CD4-positive, alpha-beta memory T cell (primary cell): ENCODE data around the gene ALG11. TPM values are rescaled to one million over a fixed set of nuclear protein-coding genes. Genes with fewer than 3 reads are reported as not detected.

Experiments used
- CTCF ChIA-PET: fragments of 350-600 bp; sonication (Branson Sonifier 250); formaldehyde crosslinking; loops from one replicate; lab custom pipeline; 2021; ENCODE audit warnings: inconsistent platforms; ENCODE audit not compliant: partially characterized antibody; lab: Charles Lee
- POLR2A ChIA-PET: fragments of 350-600 bp; sonication (Branson Sonifier 250); formaldehyde crosslinking; loops from one replicate; lab custom pipeline; 2021; ENCODE audit not compliant: partially characterized antibody; lab: Charles Lee
- DNase-seq, 5 donors: peaks; one replicate each; pipeline versions ENCODE4 v3.0.0 to v3.0.0-alpha.2; 2020 to 2022; ENCODE audit warnings: mixed read lengths in 1 of 5
- H3K27ac ChIP-seq: one replicate; pipeline ENCODE4 v1.7.0; 2013; ENCODE audit warnings: low read depth, low read length
- H3K27me3 ChIP-seq: 2 replicates; pipeline ENCODE4 v1.7.0; 2013; ENCODE audit warnings: mild to moderate bottlenecking, low read length, moderate library complexity; ENCODE audit not compliant: insufficient read depth
- H3K36me3 ChIP-seq: 2 replicates; pipeline ENCODE4 v1.7.0; 2013; ENCODE audit warnings: mild to moderate bottlenecking, low read length, moderate library complexity; ENCODE audit not compliant: insufficient read depth
- H3K4me1 ChIP-seq: 2 replicates; pipeline ENCODE4 v1.7.0; 2013; ENCODE audit warnings: mild to moderate bottlenecking, low read length, moderate library complexity; ENCODE audit not compliant: insufficient read depth
- H3K4me3 ChIP-seq, 2 donors: one replicate each; pipeline ENCODE4 v1.7.0; 2013; ENCODE audit warnings: low read length in 2 of 2, mild to moderate bottlenecking in 1 of 2
- H3K9me3 ChIP-seq, 2 donors: one replicate each; pipeline ENCODE4 v1.7.0; 2013; ENCODE audit warnings: low read length in 2 of 2, control low read depth in 1 of 2; ENCODE audit not compliant: control insufficient read depth in 1 of 2
- H3K27ac Mint-ChIP-seq, 7 donors: one replicate each; pipeline ENCODE4 v1.8.0; 2020 to 2021; ENCODE audit warnings: mixed read lengths in 7 of 7, mild to moderate bottlenecking in 6 of 7, inconsistent platforms in 3 of 7, moderate library complexity in 3 of 7
- H3K27me3 Mint-ChIP-seq, 2 donors: one replicate each; pipeline ENCODE4 v1.8.0; 2020 to 2021; ENCODE audit warnings: mixed read lengths in 2 of 2
- H3K36me3 Mint-ChIP-seq, 2 donors: one replicate each; pipeline ENCODE4 v1.8.0; 2020 to 2021; ENCODE audit warnings: mixed read lengths in 2 of 2, inconsistent platforms in 1 of 2, mild to moderate bottlenecking in 1 of 2
- H3K4me1 Mint-ChIP-seq, 4 donors: one replicate each; pipeline ENCODE4 v1.8.0; 2020 to 2021; ENCODE audit warnings: mixed read lengths in 4 of 4, mild to moderate bottlenecking in 1 of 4
- H3K4me3 Mint-ChIP-seq, 8 donors: one replicate each; pipeline ENCODE4 v1.8.0; 2020 to 2021; ENCODE audit warnings: mixed read lengths in 8 of 8, mild to moderate bottlenecking in 7 of 8, moderate library complexity in 6 of 8, inconsistent platforms in 3 of 8
- H3K9me3 Mint-ChIP-seq, 8 donors: one replicate each; pipeline ENCODE4 v1.8.0; 2020 to 2021; ENCODE audit warnings: mixed read lengths in 8 of 8, mild to moderate bottlenecking in 5 of 8, inconsistent platforms in 3 of 8, moderate library complexity in 1 of 8
- intact Hi-C: fragments of 100-400 bp; cut with micrococcal nuclease; formaldehyde crosslinking; loops from one replicate; pipeline ENCODE4 v1.15.1; 2023
- polyA plus RNA-seq, 2 donors: library from polyadenylated mRNA; unstranded; fragments of 300-500 nt; fragmentation: Illumina TruSeq; gene quantifications; one replicate each; pipeline ENCODE4 v1.2.3, GENCODE V29; 2021
- total RNA-seq, 2 experiments: library from RNA; stranded (reverse); gene quantifications; one replicate each; pipeline ENCODE4 v1.2.3, GENCODE V29; 2021

The ALG11 gene
- total and polyA plus RNA-seq, 4 experiments from 2014 or later = 23.3 to 42.2 (median 31.5) TPM

DNA sequence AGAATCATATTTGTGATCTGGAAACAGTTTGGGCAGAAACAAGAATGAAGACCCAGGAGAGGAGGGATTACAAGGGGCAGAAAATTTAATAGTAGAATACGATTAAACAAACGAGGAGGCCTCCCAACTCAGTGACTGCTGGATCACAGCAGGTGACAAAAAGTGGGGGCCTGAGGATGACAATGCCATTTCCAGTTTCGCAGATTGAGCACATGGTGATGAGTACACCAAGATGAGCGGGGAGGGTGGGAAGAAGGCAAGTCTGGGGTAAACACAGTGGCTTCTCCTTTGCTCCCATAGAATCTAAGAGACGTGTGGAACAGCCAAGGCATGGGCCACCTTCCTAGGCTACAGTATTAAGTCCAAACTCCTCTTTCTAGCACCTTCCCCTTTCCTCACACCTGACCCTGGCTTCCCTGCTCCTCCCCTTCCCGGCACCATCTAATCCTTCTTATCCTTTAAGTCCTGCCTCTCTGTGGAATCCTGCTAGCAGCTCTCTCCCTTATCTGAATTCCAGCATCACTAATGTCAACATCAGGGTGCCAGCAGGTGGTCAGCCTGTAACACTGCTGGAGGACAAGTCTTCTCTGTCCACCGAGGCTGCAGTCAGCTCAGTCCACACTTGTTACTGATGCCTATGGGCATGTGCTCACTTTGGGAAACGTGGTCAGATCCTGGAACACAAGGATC, 14.4 kb upstream of the ALG11 start:
- intact Hi-C loops = no loop called here
- H3K27ac Mint-ChIP-seq = peak overlapping the region in 1 of 7 donors; percentile 10
- Histone ChIP-seq H3K4me1 (no peaks in the 10 kb centered on the region), H3K27me3 (peaks cover 5% of the 10 kb centered on the region), H3K27ac (no peak overlapping the region), H3K4me3 (no peak overlapping the region), H3K36me3 (no peaks in the 10 kb centered on the region), H3K9me3 (no peaks in the 10 kb centered on the region)
- ChIA-PET CTCF (interaction anchor here (0.6 to 7.2 kb wide), 3 partner anchors 16 to 203 kb away, joined by 3 to 42 read pairs (median 4); partner anchors contain the start of gene ALG11), POLR2A (no interaction called here)
- peaks cover 7% of the 10 kb centered on the region in 2 donors for H3K27me3 Mint-ChIP-seq
- DNase-seq = no peak
- H3K36me3 Mint-ChIP-seq = no peaks in the 10 kb centered on the region
- no peaks in the 10 kb centered on the region for H3K9me3 Mint-ChIP-seq
- peaks cover 0 to 3% (median 1%) of the 10 kb centered on the region in 4 donors for H3K4me1 Mint-ChIP-seq
- H3K4me3 Mint-ChIP-seq = no peak overlapping the region

DNA sequence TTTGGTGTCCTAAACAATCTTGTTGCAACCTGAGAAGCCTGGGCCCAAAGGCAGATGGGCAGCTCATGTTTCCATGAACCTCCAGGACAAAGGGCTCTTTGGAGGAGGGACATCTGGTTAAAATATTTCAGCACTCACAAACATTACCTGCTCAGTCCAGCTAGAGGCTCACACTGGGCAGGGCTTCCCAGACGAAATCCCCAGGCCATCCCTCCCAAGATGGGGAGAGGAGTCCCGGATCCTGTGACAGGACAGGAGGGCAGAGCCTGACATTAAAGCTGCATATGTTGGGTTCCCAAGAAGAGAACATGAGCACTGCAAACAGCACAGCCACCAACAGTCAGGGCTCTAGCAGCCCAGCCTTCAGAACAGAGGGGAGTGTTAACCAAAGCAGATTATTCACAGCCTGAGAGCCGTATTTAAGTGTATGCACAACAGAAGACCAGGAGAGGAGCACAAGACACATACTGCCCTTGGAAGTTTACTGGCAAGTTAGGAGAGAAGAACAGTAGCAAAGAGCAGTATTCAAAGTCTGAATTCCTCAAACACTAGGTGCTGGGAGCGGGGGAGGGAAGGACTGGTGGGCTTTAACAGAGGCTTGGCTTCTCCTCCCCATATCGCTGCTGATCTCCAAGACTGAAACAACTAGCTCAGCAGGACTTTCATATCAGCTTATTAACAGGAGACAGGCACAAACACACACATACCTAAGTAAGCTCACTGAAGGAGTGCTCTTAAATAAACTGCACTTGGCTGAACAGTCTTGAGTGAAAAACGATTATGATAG, 13.3 kb upstream of the ALG11 start:
- DNase-seq = no peak
- Histone ChIP-seq H3K4me3 (no peak overlapping the region), H3K27ac (no peak overlapping the region), H3K4me1 (no peaks in the 10 kb centered on the region), H3K36me3 (no peaks in the 10 kb centered on the region), H3K9me3 (no peaks in the 10 kb centered on the region), H3K27me3 (peaks cover 5% of the 10 kb centered on the region)
- H3K27ac Mint-ChIP-seq = peak overlapping the region in 1 of 7 donors; percentile 44
- peaks cover 7% of the 10 kb centered on the region in 2 donors for H3K27me3 Mint-ChIP-seq
- intact Hi-C loops = no loop called here
- H3K9me3 Mint-ChIP-seq = no peaks in the 10 kb centered on the region
- CTCF ChIA-PET = interaction anchor here (0.9 to 7.2 kb wide), 8 partner anchors 9 to 202 kb away, joined by 3 to 49 read pairs (median 3); partner anchors contain the start of gene ALG11
- H3K36me3 Mint-ChIP-seq = no peaks in the 10 kb centered on the region
- POLR2A ChIA-PET = no interaction called here
- no peak overlapping the region for H3K4me3 Mint-ChIP-seq
- peaks cover 0 to 3% (median 1%) of the 10 kb centered on the region in 4 donors for H3K4me1 Mint-ChIP-seq

DNA sequence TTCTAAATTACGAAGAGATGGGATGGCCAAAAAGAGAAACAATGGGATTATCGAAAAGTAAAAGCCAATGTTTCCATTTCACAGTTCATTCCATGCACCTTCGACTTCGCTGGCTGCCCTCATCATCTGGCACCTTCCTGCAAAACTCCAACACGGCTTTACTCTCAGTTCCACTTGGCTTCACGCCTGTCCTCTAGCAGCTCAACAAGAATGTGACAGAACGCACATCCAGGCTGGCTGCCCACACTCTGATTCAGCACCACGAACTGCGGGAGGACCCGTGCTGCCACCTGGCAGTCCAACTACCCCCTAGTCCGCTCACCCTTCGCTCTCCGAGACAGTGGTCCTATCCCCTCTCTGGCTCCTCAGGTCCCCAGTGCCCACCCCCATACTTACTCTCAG, 12.7 kb upstream of the ALG11 start:
- no peak for DNase-seq
- H3K4me3 ChIP-seq = no peak overlapping the region
- H3K27ac ChIP-seq = no peak overlapping the region
- H3K4me3 Mint-ChIP-seq = no peak overlapping the region
- ChIA-PET POLR2A (no interaction called here), CTCF (interaction anchor here (0.9 to 7.2 kb wide), 8 partner anchors 9 to 200 kb away, joined by 3 to 49 read pairs (median 6); partner anchors contain the start of gene ALG11)
- H3K27ac Mint-ChIP-seq = peak overlapping the region in 1 of 7 donors; percentile 51
- H3K4me1 Mint-ChIP-seq = peaks cover 0 to 3% (median 1%) of the 10 kb centered on the region in 4 donors
- H3K9me3 Mint-ChIP-seq = no peaks in the 10 kb centered on the region
- H3K36me3 ChIP-seq = no peaks in the 10 kb centered on the region
- intact Hi-C loops = no loop called here
- no peaks in the 10 kb centered on the region for H3K4me1 ChIP-seq
- peaks cover 5% of the 10 kb centered on the region for H3K27me3 ChIP-seq
- no peaks in the 10 kb centered on the region for H3K36me3 Mint-ChIP-seq
- H3K9me3 ChIP-seq = no peaks in the 10 kb centered on the region
- peaks cover 7% of the 10 kb centered on the region in 2 donors for H3K27me3 Mint-ChIP-seq

DNA sequence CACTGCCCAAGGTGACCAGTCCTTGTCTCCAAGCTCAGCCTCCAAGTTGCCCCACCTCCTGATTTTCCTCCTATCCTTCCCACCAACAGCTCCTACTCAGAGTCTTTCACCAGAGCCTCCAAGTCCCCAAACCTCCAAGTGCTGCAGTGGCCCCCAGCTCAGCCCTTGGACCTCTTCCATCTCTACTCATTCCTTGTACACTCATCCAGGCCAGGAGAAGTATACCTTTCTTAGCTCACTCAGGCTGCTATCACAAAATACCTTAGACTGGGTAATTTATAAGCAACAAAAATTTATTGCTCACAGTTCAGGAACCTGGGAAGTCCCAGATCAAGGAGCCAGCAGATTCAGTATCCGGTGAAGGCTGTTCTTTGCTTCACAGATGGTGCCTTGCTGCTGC, 12.3 kb upstream of the ALG11 start:
- CTCF ChIA-PET = interaction anchor here (1.0 to 7.2 kb wide), 9 partner anchors 8 to 451 kb away, joined by 3 to 49 read pairs (median 6); partner anchors contain the start of genes ALG11 and VPS36
- Histone ChIP-seq H3K9me3 (no peaks in the 10 kb centered on the region), H3K4me3 (no peak overlapping the region), H3K4me1 (no peaks in the 10 kb centered on the region), H3K27me3 (peaks cover 5% of the 10 kb centered on the region), H3K36me3 (no peaks in the 10 kb centered on the region), H3K27ac (no peak overlapping the region)
- Mint-ChIP-seq H3K4me1 (peaks cover 0 to 3% (median 1%) of the 10 kb centered on the region in 4 donors), H3K9me3 (no peaks in the 10 kb centered on the region), H3K27me3 (peaks cover 7% of the 10 kb centered on the region in 2 donors), H3K36me3 (no peaks in the 10 kb centered on the region), H3K4me3 (no peak overlapping the region), H3K27ac (peak overlapping the region in 1 of 7 donors; percentile 51)
- POLR2A ChIA-PET = no interaction called here
- intact Hi-C loops = loop anchor here (5.0 kb wide), 1 partner anchor 237 kb away; no protein-coding TSS in a partner anchor
- DNase-seq = no peak

DNA sequence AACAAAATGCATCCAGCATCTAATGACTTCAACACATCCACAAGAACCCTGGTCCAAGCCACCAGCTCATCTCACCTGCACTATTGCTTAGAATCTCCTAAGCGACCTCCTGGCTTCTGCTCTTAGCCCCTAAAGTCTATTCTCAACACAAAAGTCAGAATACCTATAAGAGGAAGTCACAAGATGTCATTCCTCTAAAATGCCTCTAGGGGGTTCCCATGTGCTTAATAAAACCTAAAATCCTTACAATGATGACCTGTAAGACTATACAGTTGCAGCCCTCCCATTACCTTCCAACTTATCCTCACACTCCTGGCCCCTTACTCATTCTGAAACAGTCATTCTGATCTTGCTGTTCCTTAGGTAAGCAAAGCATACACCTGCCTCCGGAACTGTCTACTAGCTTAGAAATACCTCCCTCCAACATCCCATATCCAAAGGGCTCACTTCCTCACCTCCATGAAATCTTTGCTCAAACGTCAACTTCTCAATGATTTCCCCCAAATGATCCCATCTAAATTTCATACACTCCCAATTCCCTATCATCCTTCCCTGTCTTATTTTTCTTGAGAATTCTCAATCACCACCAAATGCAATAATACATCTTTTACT, 11.0 kb upstream of the ALG11 start:
- no peaks in the 10 kb centered on the region for H3K4me1 ChIP-seq
- Mint-ChIP-seq H3K27me3 (peaks cover 4 to 7% of the 10 kb centered on the region in 2 donors), H3K9me3 (no peaks in the 10 kb centered on the region), H3K27ac (peak overlapping the region in 1 of 7 donors; percentile 56), H3K4me3 (no peak overlapping the region), H3K4me1 (peaks cover 0 to 2% (median under 1%) of the 10 kb centered on the region in 4 donors), H3K36me3 (no peaks in the 10 kb centered on the region)
- ChIA-PET CTCF (interaction anchor here (0.9 to 7.2 kb wide), 12 partner anchors 9 to 202 kb away, joined by 4 to 49 read pairs (median 7); partner anchors contain the start of genes ALG11 and NEK5), POLR2A (no interaction called here)
- peak in 4 of 5 donors; percentile 41 to 48 (median 43) for DNase-seq
- no peak overlapping the region for H3K27ac ChIP-seq
- H3K36me3 ChIP-seq = no peaks in the 10 kb centered on the region
- intact Hi-C loops = loop anchor here (1.0 to 5.0 kb wide), 4 partner anchors 126 to 449 kb away; partner anchors contain the start of gene VPS36
- H3K9me3 ChIP-seq = no peaks in the 10 kb centered on the region
- H3K4me3 ChIP-seq = no peak overlapping the region
- H3K27me3 ChIP-seq = peaks cover 5% of the 10 kb centered on the region

DNA sequence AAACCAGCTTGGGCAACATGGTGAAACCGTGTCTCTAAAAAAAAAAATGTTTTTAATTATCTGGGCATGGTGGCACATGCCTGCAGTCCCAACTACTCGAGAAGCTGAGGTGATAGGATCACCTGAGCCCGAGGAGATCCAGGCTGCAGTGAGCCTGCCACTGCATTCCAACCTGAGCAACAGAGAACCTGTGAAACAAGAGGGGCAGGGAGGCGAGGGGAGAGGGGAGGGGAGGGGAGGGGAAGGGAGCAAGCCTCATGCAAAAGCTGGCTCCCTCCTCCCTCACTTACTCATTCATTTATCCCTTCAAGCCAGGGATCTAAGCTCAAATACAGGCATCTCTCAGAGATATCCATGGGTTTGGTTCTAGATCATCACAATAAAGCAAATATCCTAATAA, 9.8 kb upstream of the ALG11 start:
- H3K4me1 ChIP-seq = no peaks in the 10 kb centered on the region
- Mint-ChIP-seq H3K36me3 (no peaks in the 10 kb centered on the region), H3K4me1 (peaks cover 0 to 2% (median under 1%) of the 10 kb centered on the region in 4 donors), H3K4me3 (no peak overlapping the region), H3K27ac (no peak overlapping the region), H3K9me3 (no peaks in the 10 kb centered on the region), H3K27me3 (peaks cover 5 to 7% of the 10 kb centered on the region in 2 donors)
- H3K27me3 ChIP-seq = no peaks in the 10 kb centered on the region
- ChIA-PET POLR2A (interaction anchor here (0.6 kb wide), 1 partner anchor 10 kb away, joined by 5 read pairs; the partner anchor contains the start of gene ALG11), CTCF (interaction anchor here (0.8 to 7.2 kb wide), 9 partner anchors 10 to 448 kb away, joined by 3 to 49 read pairs (median 7); partner anchors contain the start of genes ALG11 and NEK5)
- no peak for DNase-seq
- H3K4me3 ChIP-seq = no peak overlapping the region
- no peaks in the 10 kb centered on the region for H3K36me3 ChIP-seq
- H3K9me3 ChIP-seq = no peaks in the 10 kb centered on the region
- H3K27ac ChIP-seq = no peak overlapping the region
- intact Hi-C loops = loop anchor here (5.0 kb wide), 1 partner anchor 235 kb away; no protein-coding TSS in a partner anchor
